Measurements from ENCODE around the gene KCNJ5. TPM values are rescaled to one million over a fixed set of nuclear protein-coding genes. Genes with fewer than 3 reads are reported as not detected.

KCNJ5 gene
- total and polyA plus RNA-seq, 10 of the 15 experiments (the other 5 are each of a cell fraction or from before 2014, with no cell fraction given), result 0.03 TPM; not detected in 8

DNA sequence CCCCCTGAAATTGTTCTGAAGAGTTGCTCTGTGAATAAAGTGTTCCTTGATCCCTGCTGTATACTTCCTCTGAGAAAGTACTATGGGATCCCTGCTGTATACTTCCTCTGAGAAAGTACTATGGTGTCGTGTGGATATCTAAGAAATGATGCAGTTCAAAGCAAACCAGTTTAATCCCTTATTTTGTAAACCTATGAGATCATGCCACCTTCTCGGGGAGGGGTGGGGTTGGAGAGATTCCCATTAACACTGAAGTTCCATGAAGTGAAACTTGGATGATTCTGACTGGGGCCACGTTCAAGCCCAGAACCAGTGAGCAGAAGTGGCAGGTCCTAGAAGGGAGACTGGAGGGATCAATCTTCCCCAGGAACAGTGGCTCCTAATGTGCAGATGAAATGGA, 64.5 kb downstream of the KCNJ5 start:
- TF ChIP-seq MEF2A (IDR thresholded peaks at IDR 0.05; ENCODE audit: insufficient read depth, low read depth, low read length) (no peak), DPF2 (IDR thresholded peaks at IDR 0.05) (no peak), HDAC2 (IDR thresholded peaks at IDR 0.05) (no peak), JUND (IDR thresholded peaks at IDR 0.05; ENCODE audit: low read depth, low read length) (no peak), POLR2AphosphoS2 (IDR thresholded peaks at IDR 0.05; ENCODE audit: low read depth, low read length) (no peak)
- TF ChIP-seq, protein P1, sequence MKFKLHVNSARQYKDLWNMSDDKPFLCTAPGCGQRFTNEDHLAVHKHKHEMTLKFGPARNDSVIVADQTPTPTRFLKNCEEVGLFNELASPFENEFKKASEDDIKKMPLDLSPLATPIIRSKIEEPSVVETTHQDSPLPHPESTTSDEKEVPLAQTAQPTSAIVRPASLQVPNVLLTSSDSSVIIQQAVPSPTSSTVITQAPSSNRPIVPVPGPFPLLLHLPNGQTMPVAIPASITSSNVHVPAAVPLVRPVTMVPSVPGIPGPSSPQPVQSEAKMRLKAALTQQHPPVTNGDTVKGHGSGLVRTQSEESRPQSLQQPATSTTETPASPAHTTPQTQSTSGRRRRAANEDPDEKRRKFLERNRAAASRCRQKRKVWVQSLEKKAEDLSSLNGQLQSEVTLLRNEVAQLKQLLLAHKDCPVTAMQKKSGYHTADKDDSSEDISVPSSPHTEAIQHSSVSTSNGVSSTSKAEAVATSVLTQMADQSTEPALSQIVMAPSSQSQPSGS (IDR thresholded peaks at IDR 0.05; ENCODE audit: low read length), result no peak
- TF ChIP-seq, protein P2, sequence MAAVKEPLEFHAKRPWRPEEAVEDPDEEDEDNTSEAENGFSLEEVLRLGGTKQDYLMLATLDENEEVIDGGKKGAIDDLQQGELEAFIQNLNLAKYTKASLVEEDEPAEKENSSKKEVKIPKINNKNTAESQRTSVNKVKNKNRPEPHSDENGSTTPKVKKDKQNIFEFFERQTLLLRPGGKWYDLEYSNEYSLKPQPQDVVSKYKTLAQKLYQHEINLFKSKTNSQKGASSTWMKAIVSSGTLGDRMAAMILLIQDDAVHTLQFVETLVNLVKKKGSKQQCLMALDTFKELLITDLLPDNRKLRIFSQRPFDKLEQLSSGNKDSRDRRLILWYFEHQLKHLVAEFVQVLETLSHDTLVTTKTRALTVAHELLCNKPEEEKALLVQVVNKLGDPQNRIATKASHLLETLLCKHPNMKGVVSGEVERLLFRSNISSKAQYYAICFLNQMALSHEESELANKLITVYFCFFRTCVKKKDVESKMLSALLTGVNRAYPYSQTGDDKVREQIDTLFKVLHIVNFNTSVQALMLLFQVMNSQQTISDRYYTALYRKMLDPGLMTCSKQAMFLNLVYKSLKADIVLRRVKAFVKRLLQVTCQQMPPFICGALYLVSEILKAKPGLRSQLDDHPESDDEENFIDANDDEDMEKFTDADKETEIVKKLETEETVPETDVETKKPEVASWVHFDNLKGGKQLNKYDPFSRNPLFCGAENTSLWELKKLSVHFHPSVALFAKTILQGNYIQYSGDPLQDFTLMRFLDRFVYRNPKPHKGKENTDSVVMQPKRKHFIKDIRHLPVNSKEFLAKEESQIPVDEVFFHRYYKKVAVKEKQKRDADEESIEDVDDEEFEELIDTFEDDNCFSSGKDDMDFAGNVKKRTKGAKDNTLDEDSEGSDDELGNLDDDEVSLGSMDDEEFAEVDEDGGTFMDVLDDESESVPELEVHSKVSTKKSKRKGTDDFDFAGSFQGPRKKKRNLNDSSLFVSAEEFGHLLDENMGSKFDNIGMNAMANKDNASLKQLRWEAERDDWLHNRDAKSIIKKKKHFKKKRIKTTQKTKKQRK (IDR thresholded peaks at IDR 0.05; ENCODE audit: low read depth, low read length), result no peak
- no peaks in the 10 kb centered on the region for H3K36me3 ChIP-seq (ENCODE audit: control insufficient read depth in 2 of 2, insufficient read depth in 2 of 2, low read length in 1 of 2)
- 4% methylated on average over 3 of the region's 3 CpGs for WGBS (ENCODE audit: insufficient coverage, insufficient replicate concordance, low lambda C conversion rate, missing lambda C conversion rate)
- DNase-seq (ENCODE audit: low read depth, low spot score), result no peak
- intact Hi-C loops (cut with micrococcal nuclease; ENCODE audit: unreplicated experiment) (loop anchor here (1.0 to 5.0 kb wide), 3 partner anchors 71 to 783 kb away; no protein-coding TSS in a partner anchor), in situ Hi-C loops (cut with MboI) (loop anchor here (5.0 kb wide), 1 partner anchor 68 kb away; no protein-coding TSS in a partner anchor)
- ChIA-PET POLR2A (no interaction called here), SMC1A (ENCODE audit: uncharacterized antibody, unreplicated experiment) (interaction anchor here (0.8 to 14.9 kb wide), 10 partner anchors 8 to 784 kb away, joined by 3 to 249 read pairs (median 4); partner anchors contain the start of gene KCNJ5), RAD21 (ENCODE audit: unreplicated experiment) (interaction anchor here (0.7 to 5.3 kb wide), 6 partner anchors 30 to 323 kb away, joined by 3 to 109 read pairs (median 4); no protein-coding TSS in a partner anchor), CTCF (interaction anchor here (0.7 to 20.8 kb wide), 21 partner anchors 8 to 351 kb away, joined by 3 to 480 read pairs (median 4); partner anchors contain the start of gene KCNJ5)
- FAIRE-seq, result no peak
- no peaks in the 10 kb centered on the region for H3K4me1 ChIP-seq (ENCODE audit: control insufficient read depth, insufficient read depth, low read length)
- H4K20me1 ChIP-seq (ENCODE audit: control insufficient read depth, insufficient read depth), result no peaks in the 10 kb centered on the region
- no peak overlapping the region for H3K27ac ChIP-seq (ENCODE audit: control insufficient read depth, insufficient read depth)
- no peak overlapping the region for H3K4me3 ChIP-seq
- H3K27me3 ChIP-seq (replicated peaks in 1 of 2; ENCODE audit: control insufficient read depth in 2 of 2, insufficient read depth in 2 of 2, low read length in 1 of 2), result peaks cover 0 to 6% of the 10 kb centered on the region in 2 experiments; a peak in 2 of 4 replicates
- H3K9me3 ChIP-seq (replicated peaks; ENCODE audit: control insufficient read depth, insufficient read depth, low read length), result no peaks in the 10 kb centered on the region
- H3K9ac ChIP-seq (ENCODE audit: control insufficient read depth, insufficient read depth, low read length), result no peak overlapping the region
- H2AFZ ChIP-seq (ENCODE audit: control insufficient read depth, low read depth, low read length), result no peak overlapping the region
- no TSS peak for BruUV-seq (replicated peaks)
- no peak for ATAC-seq
- no peaks in the 10 kb centered on the region for H3K79me2 ChIP-seq (ENCODE audit: control insufficient read depth, insufficient read depth, low read length)
- no peak overlapping the region for H3K4me2 ChIP-seq (ENCODE audit: control insufficient read depth, insufficient read depth)
